HT-29 (cell line): ENCODE measurements around the gene TMEM232. TPM values are rescaled to one million over a fixed set of nuclear protein-coding genes. Genes with fewer than 3 reads are reported as not detected.

Experiments used
- DNase-seq: peaks from one replicate; pipeline ENCODE4 v3.0.0-alpha.2; 2015; ENCODE audit warnings: low spot score
- small RNA-seq: library from RNA; depleted of rRNA; stranded (forward); fragments of <200 nt; gene quantifications from one replicate; pipeline ENCODE3, GENCODE V24; 2014
- total RNA-seq: library from RNA; depleted of rRNA; stranded (reverse); fragments of >200 nt; shearing (Covaris generic); gene quantifications from 2 replicates; pipeline ENCODE4 v1.2.3, GENCODE V29; 2014; rRNA removed

The TMEM232 gene
- total RNA-seq, 1 experiment from 2014 or later, result 0.94 TPM

DNA sequence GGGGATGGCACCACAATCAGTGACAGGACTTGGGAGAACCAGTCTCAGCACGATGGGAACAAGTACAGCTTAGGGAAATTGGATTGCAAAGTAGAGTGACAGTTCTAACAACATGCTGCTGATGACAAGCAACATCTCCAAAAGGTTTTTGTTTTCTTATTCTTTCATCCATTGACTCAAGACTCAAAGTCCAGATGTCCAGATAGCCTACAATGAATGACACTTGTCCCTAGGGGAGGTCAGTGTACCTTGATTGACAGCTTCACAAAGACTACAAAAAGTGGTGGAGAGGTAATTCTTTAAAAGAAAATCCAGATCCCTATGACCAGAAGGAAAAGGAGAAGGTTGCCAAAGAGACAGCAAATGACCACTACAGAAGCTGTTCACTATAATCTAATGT, 323.9 kb downstream of the TMEM232 start:
- DNase-seq, result no peak

DNA sequence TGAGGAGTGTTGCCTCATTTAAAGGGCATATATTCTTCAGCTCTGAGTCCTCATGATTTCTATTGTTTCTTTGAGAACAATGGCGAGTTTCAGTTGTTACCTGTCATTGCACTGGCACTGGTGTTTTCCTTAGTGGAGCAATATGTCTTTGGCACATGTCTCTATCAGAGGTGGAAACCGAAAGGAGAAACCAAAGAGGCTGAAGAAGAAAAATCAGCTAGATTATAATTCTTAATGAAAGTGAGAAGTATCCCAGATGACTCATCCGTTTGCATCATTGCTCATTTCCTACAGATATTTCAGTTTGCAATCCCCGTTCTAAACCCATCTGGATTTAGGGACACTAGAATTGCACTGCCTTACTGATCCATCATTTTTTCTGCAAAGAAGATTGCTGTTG, 324.6 kb downstream of the TMEM232 start:
- DNase-seq, result no peak

DNA sequence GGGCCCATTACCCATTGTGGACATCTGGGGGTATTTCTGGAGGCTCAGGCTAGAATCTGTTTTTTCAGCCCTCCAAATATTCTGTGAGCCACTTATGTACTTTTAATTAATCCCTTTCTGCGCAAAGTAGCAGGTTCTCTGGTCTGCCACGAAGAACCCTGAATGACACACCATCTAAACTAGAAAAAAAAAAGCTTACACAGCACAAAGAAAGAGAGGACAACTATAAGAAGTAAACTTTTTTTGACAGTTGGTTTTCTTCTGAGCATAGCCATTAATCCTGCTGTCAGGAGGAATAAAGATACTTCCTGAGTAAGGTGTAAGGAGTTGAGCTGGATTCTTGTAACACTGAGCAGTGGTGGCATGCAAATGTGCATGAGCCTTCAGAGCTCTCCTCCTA, 327.5 kb downstream of the TMEM232 start:
- DNase-seq, result no peak

DNA sequence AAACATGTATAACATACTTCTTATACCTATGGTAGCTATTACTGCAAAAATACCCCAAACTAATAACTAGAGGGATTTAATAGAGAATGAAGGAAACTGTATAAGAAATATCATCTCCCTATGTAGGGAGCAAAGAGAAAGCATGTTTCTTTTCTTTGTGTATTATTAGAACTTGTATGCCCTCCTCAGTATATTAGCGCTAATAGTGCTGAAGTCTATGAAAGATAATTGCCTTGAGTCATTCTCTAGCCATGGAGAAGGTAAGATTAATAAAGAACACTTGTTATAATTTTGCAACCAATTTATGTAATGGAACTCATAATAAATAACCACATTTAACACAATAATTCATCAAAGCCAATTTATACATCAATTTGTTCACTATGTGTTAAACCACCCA, 329.2 kb downstream of the TMEM232 start:
- DNase-seq, result no peak

DNA sequence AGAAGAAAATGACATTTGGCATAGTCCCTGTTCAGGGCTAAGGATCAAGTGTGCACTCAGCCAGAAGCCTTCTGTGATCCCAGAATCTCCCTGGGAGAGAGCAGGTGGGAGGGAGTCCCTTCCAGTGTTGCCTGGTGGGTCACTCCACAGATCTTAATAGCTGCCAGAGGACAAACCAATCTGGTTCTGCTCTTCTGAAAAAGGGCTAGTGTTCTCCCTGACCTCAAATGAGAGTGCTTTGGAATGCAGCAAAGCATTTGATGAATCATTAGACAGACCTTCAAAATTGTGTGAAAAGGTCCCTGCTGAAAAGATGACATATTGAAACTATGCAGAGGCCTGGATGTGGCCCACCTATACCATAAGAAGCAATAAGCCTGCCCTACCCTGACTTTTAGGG, 339.7 kb downstream of the TMEM232 start:
- DNase-seq, result no peak

DNA sequence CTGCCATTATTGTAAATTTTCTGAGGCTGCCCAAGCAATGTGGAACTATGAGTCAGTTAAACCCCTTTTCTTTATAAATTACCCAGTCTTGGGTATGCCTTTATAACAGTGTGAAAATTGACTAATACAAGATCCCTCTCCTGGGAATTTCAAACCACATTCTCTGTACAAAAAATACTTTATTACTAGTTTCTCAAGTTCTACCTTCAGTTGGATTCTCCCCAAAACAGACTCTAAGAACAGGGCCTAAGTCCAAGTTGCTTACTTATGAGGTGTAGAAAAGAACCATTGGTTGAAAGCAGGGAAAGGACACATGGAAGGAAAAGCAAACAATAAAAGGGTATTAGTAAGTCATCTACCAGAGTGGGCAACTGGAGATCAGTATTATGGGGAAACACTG, 343.2 kb downstream of the TMEM232 start:
- no peak for DNase-seq

DNA sequence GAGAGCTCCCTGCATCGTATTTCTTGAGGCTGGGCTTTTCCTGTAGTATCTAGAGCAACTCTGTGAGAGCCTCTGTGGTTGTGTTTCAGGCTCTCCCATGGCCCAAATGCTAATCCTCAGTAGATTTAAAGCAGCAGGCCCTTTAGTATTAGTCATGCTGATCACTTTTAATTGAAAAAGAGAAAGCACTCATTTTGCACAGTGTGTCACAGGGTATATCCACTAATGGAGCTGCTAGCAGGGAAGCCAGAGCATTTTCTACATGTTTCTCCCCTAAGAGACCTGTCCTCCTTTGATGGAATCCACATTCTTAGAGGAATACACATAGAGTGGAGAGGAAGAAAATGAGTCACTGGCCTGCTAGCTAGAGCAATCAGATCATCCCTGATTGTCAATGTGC, 348.5 kb downstream of the TMEM232 start:
- DNase-seq, result no peak

DNA sequence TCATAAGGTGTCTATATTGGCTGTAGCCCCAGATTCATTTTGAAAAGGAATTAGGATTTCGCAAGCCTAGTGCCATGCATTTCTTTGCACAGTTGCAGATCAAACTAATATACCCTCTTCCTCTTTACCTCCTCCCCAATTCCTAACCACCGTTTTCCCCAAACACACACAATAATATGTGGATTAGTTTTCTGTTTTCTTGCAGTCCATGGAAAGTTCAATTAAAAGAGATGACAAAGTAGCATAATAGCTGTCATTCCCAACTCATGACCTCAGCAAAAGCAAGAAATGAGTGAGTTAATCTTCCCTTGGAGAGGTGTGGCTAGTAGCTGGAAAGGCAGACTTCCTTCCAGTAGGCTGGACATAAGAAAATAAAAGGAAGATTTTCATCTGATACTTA, 349.1 kb downstream of the TMEM232 start:
- no peak for DNase-seq

DNA sequence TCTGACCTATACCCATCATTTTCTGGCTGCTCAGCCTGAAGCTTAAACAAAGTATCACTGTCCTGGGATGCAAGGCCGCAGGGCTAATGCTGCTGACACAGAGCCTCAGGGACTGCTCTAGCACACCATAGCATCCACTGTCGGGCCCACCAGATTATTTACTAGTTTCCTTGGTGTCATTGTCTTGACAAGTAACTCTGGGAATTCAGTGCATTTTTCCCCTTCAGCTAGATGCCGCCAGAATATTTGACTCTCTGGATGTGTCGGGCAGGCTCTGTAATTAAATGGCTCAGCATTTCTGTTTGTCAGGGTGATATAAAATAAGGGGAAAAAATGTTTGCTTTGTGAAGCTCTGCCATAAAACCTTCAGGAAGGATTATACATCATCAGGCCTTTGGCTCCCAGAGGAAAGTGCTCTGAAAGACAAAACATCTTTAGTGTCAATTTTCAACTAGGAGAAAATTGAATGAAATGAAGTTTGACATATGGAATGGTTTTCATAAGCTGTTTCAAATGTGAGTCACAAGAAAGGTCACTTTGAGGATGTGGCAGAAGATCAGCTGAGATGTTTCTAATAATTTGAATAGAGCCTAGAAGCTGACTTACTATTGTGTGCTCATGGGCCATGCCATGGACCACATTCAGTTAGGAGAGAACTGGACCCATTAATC, 350.1 kb downstream of the TMEM232 start:
- DNase-seq, result no peak

DNA sequence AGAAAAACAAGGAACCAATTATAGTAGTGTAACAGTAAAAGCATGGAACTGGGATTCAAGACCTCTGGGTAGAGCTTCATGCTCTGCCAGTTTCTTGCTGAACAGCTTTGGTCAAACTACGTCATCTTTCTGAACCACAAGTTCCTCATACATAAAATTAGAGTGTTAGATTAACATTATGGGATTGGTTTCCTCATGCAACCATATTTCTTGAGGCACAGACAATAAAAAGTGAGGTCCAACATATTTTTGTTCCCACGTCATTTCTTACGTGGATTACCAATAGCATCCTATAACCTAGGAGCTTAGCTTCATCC, 354.8 kb downstream of the TMEM232 start:
- DNase-seq, result no peak

DNA sequence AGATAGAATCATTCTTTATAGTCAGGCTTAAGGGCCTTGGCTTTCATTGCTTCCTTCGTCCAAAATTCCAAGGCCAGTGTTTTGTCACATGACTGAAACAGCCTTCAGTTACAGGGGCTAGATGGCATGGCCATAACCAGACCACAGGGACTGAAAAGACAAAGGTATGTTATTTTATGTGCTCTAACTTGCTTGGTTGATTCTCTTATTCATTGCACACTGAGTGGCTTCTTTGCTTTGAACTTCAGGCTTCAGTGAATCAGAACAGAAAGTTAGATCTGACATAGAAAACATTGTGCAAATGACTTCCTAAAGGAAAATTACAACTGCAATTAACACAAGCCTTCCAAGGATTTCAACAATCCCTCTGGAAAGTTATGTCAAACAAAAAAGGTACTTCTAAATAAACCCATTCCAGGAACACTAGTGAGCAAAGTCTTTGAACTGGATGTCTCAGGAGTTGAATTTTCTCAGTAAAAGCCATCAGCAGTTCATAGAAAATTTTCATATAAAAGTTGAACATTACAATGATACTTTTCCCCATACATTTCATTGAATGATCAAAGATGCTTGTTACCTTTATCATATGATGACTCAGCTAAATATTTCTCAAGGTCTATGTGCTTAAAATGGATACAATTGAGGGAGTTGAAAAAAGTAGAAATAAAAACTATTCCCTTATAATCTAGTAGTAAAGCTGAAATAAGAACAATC, 355.3 kb downstream of the TMEM232 start:
- DNase-seq, result no peak

Small RNA genes lying within 50 kb of the gene (small RNA-seq; reads per million reads assigned to genes)
- gene MIR548F3, result not detected
- not detected for gene RF00432

Other genes starting within 250 kb of the TMEM232 start
- gene SLC25A46, start 12.3 kb upstream of the TMEM232 start, total RNA-seq, result 25.8 and 28.1 TPM in 2 replicates